NCI-H510A (cell line): ENCODE results near the gene PSAP.

Experiments used
- DNase-seq: peaks from one replicate; lab custom pipeline; 2025; lab: John Stamatoyannopoulos, UW

Gene PSAP

GRCh38 chr10:71766717-71767419, 84.2 kb downstream of the PSAP start:
- no peak for DNase-seq
